ENCODE measurements around the gene LTBP3.

The LTBP3 gene

DNA sequence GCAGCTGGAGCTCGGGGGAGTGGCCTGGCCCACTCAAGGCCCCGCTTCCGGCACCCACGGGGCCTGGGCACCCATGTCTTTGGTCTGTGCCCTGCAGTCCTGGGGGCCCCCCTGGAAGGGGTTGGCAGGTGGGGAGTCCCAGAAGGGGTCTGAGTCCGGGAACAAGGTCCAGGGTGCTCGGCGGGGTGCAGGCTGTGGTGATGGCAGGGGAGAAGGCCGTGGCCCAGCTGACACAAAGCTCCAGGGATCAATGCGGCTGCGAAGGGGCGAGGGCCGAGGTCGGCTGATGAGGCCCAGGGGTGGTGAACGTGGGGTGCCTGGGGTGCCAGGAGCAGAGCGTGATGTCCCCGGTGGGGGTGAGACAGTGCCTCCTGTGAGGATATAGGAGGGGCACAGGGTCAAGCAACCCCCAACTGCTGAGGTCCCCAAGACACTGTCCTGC is 40.1 kb upstream of the LTBP3 start:
- ChIA-PET POLR2A (ENCODE audit: low non-redundant PET) (no interaction called here), CTCF (interaction anchor here (0.6 kb wide), 1 partner anchor 11 kb away, joined by 3 read pairs; no protein-coding TSS in a partner anchor)
- peak overlapping the region; percentile 11; the same call in 1 of the 2 replicates for H3K27ac ChIP-seq
- TF ChIP-seq, protein P1, sequence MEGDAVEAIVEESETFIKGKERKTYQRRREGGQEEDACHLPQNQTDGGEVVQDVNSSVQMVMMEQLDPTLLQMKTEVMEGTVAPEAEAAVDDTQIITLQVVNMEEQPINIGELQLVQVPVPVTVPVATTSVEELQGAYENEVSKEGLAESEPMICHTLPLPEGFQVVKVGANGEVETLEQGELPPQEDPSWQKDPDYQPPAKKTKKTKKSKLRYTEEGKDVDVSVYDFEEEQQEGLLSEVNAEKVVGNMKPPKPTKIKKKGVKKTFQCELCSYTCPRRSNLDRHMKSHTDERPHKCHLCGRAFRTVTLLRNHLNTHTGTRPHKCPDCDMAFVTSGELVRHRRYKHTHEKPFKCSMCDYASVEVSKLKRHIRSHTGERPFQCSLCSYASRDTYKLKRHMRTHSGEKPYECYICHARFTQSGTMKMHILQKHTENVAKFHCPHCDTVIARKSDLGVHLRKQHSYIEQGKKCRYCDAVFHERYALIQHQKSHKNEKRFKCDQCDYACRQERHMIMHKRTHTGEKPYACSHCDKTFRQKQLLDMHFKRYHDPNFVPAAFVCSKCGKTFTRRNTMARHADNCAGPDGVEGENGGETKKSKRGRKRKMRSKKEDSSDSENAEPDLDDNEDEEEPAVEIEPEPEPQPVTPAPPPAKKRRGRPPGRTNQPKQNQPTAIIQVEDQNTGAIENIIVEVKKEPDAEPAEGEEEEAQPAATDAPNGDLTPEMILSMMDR (conservative IDR thresholded peaks at IDR 0.05; ENCODE audit: low read depth): no peak
- DNase-seq (ENCODE audit: low spot score): no peak

DNA sequence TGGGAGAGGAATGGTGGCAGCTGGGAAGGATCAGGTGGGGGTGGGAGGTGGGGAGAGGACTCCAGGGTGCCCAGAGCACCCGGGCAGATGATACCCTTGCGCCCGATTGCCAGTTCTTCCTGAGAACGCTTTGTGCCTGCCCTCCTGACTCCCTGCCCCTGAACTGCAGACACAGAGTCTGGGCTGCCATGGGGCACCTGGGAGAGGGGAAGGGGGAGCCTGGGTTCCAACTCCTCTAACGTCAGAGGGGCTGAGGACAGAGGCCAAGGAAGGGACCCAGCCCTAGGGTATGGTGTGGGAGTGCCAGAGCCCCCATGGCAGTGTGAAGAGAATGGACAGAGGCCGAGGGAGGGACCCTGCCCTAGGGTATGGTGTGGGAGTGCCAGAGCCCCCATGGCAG is 38.4 kb upstream of the LTBP3 start:
- TF ChIP-seq, protein P1 (conservative IDR thresholded peaks at IDR 0.05; ENCODE audit: low read depth): no peak
- POLR2A ChIA-PET (ENCODE audit: low non-redundant PET): interaction anchor here (0.9 kb wide), 1 partner anchor 8 kb away, joined by 3 read pairs; no protein-coding TSS in a partner anchor
- DNase-seq (ENCODE audit: low spot score): no peak
- no peak overlapping the region; the same call in 1 of the 2 replicates for H3K27ac ChIP-seq
- CTCF ChIA-PET: interaction anchor here (0.5 kb wide), 1 partner anchor 70 kb away, joined by 3 read pairs; no protein-coding TSS in a partner anchor

DNA sequence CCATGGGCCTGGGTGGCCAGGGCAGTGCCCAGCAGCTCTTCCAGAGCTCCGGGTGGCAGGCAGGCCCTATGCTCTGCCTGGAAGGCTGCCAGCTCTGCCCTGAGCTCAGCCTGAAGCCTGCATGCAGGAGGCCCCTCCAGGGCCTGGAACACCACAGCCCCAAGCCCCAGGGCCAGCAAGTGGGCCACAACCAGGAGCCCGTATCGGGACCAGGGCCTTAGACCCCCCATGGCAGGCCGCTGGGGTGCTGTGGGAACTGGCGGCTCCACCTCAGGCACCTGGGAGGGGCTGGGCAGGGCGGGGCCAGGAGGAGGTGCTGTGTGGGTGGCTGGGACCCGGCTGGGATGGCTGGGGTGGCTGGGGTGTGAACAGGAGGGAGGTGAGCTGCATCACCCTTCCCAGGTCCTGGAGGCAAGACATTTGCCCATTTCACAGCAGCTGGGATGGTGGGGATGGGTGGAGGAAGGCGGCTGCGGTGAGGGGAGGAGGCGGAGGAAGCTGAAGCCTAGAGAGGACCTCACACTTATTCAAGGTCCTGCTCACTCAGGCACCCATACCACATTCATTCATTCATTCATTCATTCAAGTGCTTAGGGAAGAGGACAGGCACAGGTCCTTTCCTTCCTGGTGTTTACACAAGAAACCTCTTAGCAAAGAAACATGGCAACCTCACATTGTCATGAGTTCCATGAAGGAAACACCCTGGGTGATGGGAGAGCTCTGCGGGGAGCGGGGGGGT is 37.6 kb upstream of the LTBP3 start, which contains the start of gene KCNK7:
KCNK7 (minus strand) TSS at position 258 of the 739 bp plus-strand sequence; CDS start at position 230, 28 bp downstream.
- CTCF ChIA-PET: interaction anchor here (0.5 kb wide), 1 partner anchor 109 kb away, joined by 4 read pairs; no protein-coding TSS in a partner anchor
- DNase-seq (ENCODE audit: low spot score): no peak
- POLR2A ChIA-PET (ENCODE audit: low non-redundant PET): interaction anchor here (0.9 kb wide), 1 partner anchor 9 kb away, joined by 3 read pairs; no protein-coding TSS in a partner anchor
- TF ChIP-seq, protein P1 (conservative IDR thresholded peaks at IDR 0.05; ENCODE audit: low read depth): no peak
- H3K27ac ChIP-seq: peak within 1 kb of the TSS; percentile 67

DNA sequence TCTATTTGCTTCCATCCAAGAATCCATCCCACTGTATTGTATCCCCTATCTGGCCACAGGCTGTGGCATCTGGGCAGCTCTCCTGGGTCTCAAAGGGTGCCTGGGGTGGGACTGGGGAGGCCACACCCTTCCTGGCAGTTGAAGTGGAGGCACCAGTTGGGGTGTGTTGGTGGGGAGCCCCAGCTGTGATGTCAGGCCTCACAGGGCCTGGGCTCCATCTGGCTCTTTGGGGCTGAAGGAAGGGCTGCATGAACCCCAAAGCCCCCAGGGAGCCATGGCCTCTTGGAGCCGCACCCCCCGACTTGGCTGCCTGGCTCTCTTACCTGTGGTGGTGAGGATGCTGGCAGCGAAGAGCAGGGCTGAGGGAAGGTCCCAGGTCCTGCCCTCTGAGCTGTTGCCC is 37.0 kb upstream of the LTBP3 start:
- TF ChIP-seq, protein P1 (conservative IDR thresholded peaks at IDR 0.05; ENCODE audit: low read depth): no peak
- ChIA-PET POLR2A (ENCODE audit: low non-redundant PET) (no interaction called here), CTCF (interaction anchor here (0.5 to 2.4 kb wide), 2 partner anchors 12 to 108 kb away, joined by 4 to 9 read pairs; no protein-coding TSS in a partner anchor)
- peak overlapping the region; percentile 67 for H3K27ac ChIP-seq
- DNase-seq (ENCODE audit: low spot score): no peak

DNA sequence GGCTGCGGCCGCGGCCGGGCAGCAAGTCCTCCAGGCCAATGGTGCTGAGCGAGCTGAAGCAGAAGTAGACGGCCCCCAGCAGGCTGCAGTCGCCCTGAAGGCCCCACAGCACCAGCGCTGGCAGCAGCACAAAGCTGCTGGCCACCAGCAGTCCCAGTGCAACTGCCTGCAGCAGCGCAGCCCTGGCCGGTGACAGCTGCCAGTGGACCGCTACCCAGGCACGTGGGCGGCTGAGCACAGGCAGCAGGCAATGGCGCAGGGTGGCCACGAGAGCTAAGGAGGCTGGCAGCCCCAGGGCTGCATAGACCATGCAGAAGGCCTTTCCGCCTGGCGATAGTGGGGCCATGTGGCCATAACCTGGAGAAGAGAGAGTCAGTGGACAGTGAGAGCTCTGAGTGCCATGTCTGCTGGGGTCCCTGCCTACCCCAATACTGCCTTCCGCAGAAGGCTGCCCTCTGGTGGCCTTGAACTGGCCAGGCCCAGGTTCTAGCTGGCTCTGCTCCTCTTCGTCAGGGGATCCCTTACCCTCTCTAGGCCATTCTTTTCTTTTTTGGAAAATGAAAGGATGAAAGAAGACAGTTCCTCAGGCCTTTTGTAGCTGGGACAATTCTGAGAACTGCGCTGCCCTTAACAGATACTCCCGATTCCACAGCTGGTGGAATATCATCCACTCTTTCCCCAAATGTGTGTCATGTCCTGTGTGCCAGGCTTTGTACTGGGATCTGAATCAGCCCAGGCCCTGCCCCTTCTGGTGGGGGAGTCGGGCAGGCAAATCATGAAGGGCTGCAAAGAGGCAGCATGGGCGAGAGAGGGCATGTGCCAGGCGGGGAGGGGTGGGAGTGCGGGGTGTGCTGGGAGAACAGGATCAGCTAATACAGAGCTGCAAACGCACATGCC is 35.6 kb upstream of the LTBP3 start:
- ChIA-PET CTCF (interaction anchor here (0.5 to 2.5 kb wide), 14 partner anchors 9 to 131 kb away, joined by 3 to 16 read pairs (median 6); partner anchors contain the start of gene EHBP1L1), POLR2A (ENCODE audit: low non-redundant PET) (interaction anchor here (0.7 kb wide), 1 partner anchor 19 kb away, joined by 3 read pairs; no protein-coding TSS in a partner anchor)
- TF ChIP-seq, protein P1 (conservative IDR thresholded peaks at IDR 0.05; ENCODE audit: low read depth): peak; percentile 69
- no peak for DNase-seq (ENCODE audit: low spot score)
- peak overlapping the region; percentile 67 for H3K27ac ChIP-seq

All from RWPE1 (cell line).